HCT116 (cell line): Measurements from ENCODE around the gene SLC6A6.

Experiments
- CBX3 ChIP-seq: IDR thresholded peaks from 2 replicates; pipeline ENCODE4 v1.6.1; 2012; ENCODE audit warnings: low read depth
- CEBPB ChIP-seq: IDR thresholded peaks from 2 replicates; pipeline ENCODE4 v1.6.1; 2012; ENCODE audit warnings: low read depth
- EGR1 ChIP-seq: IDR thresholded peaks from 2 replicates; pipeline ENCODE4 v1.6.1; 2012; ENCODE audit warnings: low read depth
- EZH2phosphoT487 ChIP-seq: fragments of 200-600 bp; IDR thresholded peaks from 2 replicates; pipeline ENCODE4 v1.6.1; 2018; ENCODE audit warnings: antibody characterized with exemption, borderline replicate concordance
- POLR2A ChIP-seq: IDR thresholded peaks from 2 replicates; pipeline ENCODE4 v1.7.0; 2011; ENCODE audit warnings: borderline replicate concordance; ENCODE audit not compliant: insufficient read depth, insufficient read length; ENCODE audit errors: extremely low read depth
- TF ChIP-seq, protein P1 (sequence below), 3 experiments: fragments of 200-600 bp in 1 of 3; sonication (generic) in 1 of 3; IDR thresholded peaks in 2 of 3; conservative IDR thresholded peaks in 1 of 3; 2 replicates each; pipeline ENCODE4 v1.5.1; 2012 to 2017; ENCODE audit warnings: low read depth in 2 of 3, low read length in 2 of 3, antibody characterized with exemption in 1 of 3, borderline replicate concordance in 1 of 3, control low read depth in 1 of 3, mild to moderate bottlenecking in 1 of 3, mixed read lengths in 1 of 3, mixed run types in 1 of 3, moderate library complexity in 1 of 3; ENCODE audit not compliant: insufficient read depth in 1 of 3
- TF ChIP-seq, protein P2 (sequence below): IDR thresholded peaks from 2 replicates; pipeline ENCODE4 v1.6.1; 2011; ENCODE audit warnings: mild to moderate bottlenecking, low read length, moderate library complexity; ENCODE audit not compliant: insufficient replicate concordance; ENCODE audit errors: extremely low read depth
- TF ChIP-seq, protein P3 (sequence below): IDR thresholded peaks from 2 replicates; pipeline ENCODE4 v1.6.1; 2012; ENCODE audit warnings: low read depth
- TF ChIP-seq, protein P4 (sequence below): IDR thresholded peaks from 2 replicates; pipeline ENCODE4 v1.6.1; 2012

GRCh38 chr3:14487086-14487485, 84.7 kb downstream of the SLC6A6 start:
- no peak for TF ChIP-seq POLR2A
- TF ChIP-seq, protein P1, sequence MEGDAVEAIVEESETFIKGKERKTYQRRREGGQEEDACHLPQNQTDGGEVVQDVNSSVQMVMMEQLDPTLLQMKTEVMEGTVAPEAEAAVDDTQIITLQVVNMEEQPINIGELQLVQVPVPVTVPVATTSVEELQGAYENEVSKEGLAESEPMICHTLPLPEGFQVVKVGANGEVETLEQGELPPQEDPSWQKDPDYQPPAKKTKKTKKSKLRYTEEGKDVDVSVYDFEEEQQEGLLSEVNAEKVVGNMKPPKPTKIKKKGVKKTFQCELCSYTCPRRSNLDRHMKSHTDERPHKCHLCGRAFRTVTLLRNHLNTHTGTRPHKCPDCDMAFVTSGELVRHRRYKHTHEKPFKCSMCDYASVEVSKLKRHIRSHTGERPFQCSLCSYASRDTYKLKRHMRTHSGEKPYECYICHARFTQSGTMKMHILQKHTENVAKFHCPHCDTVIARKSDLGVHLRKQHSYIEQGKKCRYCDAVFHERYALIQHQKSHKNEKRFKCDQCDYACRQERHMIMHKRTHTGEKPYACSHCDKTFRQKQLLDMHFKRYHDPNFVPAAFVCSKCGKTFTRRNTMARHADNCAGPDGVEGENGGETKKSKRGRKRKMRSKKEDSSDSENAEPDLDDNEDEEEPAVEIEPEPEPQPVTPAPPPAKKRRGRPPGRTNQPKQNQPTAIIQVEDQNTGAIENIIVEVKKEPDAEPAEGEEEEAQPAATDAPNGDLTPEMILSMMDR (IDR thresholded peaks at IDR 0.05 in 2 of 3, conservative IDR thresholded peaks at IDR 0.05 in 1 of 3; ENCODE audit: borderline replicate concordance in 1 of 3, insufficient read depth in 1 of 3, low read depth in 2 of 3, low read length in 2 of 3), result no peak
- TF ChIP-seq, protein P2, sequence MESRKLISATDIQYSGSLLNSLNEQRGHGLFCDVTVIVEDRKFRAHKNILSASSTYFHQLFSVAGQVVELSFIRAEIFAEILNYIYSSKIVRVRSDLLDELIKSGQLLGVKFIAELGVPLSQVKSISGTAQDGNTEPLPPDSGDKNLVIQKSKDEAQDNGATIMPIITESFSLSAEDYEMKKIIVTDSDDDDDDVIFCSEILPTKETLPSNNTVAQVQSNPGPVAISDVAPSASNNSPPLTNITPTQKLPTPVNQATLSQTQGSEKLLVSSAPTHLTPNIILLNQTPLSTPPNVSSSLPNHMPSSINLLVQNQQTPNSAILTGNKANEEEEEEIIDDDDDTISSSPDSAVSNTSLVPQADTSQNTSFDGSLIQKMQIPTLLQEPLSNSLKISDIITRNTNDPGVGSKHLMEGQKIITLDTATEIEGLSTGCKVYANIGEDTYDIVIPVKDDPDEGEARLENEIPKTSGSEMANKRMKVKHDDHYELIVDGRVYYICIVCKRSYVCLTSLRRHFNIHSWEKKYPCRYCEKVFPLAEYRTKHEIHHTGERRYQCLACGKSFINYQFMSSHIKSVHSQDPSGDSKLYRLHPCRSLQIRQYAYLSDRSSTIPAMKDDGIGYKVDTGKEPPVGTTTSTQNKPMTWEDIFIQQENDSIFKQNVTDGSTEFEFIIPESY, result no peak
- TF ChIP-seq, protein P3, sequence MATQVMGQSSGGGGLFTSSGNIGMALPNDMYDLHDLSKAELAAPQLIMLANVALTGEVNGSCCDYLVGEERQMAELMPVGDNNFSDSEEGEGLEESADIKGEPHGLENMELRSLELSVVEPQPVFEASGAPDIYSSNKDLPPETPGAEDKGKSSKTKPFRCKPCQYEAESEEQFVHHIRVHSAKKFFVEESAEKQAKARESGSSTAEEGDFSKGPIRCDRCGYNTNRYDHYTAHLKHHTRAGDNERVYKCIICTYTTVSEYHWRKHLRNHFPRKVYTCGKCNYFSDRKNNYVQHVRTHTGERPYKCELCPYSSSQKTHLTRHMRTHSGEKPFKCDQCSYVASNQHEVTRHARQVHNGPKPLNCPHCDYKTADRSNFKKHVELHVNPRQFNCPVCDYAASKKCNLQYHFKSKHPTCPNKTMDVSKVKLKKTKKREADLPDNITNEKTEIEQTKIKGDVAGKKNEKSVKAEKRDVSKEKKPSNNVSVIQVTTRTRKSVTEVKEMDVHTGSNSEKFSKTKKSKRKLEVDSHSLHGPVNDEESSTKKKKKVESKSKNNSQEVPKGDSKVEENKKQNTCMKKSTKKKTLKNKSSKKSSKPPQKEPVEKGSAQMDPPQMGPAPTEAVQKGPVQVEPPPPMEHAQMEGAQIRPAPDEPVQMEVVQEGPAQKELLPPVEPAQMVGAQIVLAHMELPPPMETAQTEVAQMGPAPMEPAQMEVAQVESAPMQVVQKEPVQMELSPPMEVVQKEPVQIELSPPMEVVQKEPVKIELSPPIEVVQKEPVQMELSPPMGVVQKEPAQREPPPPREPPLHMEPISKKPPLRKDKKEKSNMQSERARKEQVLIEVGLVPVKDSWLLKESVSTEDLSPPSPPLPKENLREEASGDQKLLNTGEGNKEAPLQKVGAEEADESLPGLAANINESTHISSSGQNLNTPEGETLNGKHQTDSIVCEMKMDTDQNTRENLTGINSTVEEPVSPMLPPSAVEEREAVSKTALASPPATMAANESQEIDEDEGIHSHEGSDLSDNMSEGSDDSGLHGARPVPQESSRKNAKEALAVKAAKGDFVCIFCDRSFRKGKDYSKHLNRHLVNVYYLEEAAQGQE, result no peak
- no peak for TF ChIP-seq EZH2phosphoT487
- TF ChIP-seq, protein P4, sequence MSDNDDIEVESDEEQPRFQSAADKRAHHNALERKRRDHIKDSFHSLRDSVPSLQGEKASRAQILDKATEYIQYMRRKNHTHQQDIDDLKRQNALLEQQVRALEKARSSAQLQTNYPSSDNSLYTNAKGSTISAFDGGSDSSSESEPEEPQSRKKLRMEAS, result no peak
- no peak for TF ChIP-seq EGR1
- no peak for TF ChIP-seq CEBPB
- TF ChIP-seq CBX3, result no peak
